CD4-positive, alpha-beta T cell (primary cell): ENCODE results near the gene CTSK. TPM values are rescaled to one million over a fixed set of nuclear protein-coding genes. Genes with fewer than 3 reads are reported as not detected.
"Not testable (repeated sequence)": the region's sequence is repeated elsewhere in the genome, so short reads cannot be mapped to it uniquely, and the experiment has no call there.

Experiments used
- ATAC-seq: fragments of 200-7000 bp; cut with Tn5 transposase; one replicate; pipeline ENCODE4 v1.10.0; 2022; ENCODE audit warnings: mild to moderate bottlenecking; ENCODE audit not compliant: poor library complexity
- CTCF ChIA-PET: fragments of 350-600 bp; sonication (Branson Sonifier 250); formaldehyde crosslinking; loops from one replicate; lab custom pipeline; 2021; ENCODE audit warnings: antibody characterized with exemption, inconsistent platforms; lab: Charles Lee
- POLR2A ChIA-PET: fragments of 350-600 bp; sonication (Branson Sonifier 250); formaldehyde crosslinking; loops from one replicate; lab custom pipeline; 2021; ENCODE audit warnings: antibody characterized with exemption, inconsistent platforms; lab: Charles Lee
- DNase-seq, 14 experiments: peaks; one replicate each; pipeline ENCODE4 v3.0.0-alpha.2; 2013 to 2020; ENCODE audit warnings: mixed read lengths in 2 of 14
- H3K27ac ChIP-seq, 2 donors: one replicate each; pipeline versions ENCODE4 v1.5.1 to v1.7.0; 2013; ENCODE audit warnings: low read length in 2 of 2, low read depth in 1 of 2, mild to moderate bottlenecking in 1 of 2
- H3K27me3 ChIP-seq, 2 experiments: 1 replicate in 1 of 2; 2 replicates in 1 of 2; pipeline versions ENCODE4 v1.6.1 to v1.7.0; 2013; ENCODE audit warnings: low read length in 2 of 2, control low read depth in 1 of 2, mild to moderate bottlenecking in 1 of 2, moderate library complexity in 1 of 2; ENCODE audit not compliant: insufficient read depth in 2 of 2, control insufficient read depth in 1 of 2
- H3K36me3 ChIP-seq: one replicate; pipeline ENCODE4 v1.6.1; 2013; ENCODE audit warnings: low read length, control low read depth; ENCODE audit not compliant: insufficient read depth
- H3K4me1 ChIP-seq: one replicate; pipeline ENCODE4 v1.6.1; 2013; ENCODE audit warnings: low read length, control low read depth; ENCODE audit not compliant: insufficient read depth
- H3K4me3 ChIP-seq: one replicate; pipeline ENCODE4 v1.5.1; 2013; ENCODE audit warnings: mild to moderate bottlenecking, low read length, moderate library complexity
- H3K9me3 ChIP-seq, 2 experiments: 1 replicate in 1 of 2; 2 replicates in 1 of 2; pipeline versions ENCODE4 v1.6.1 to v1.7.0; 2013; ENCODE audit warnings: low read length in 2 of 2, mild to moderate bottlenecking in 2 of 2, control low read depth in 1 of 2, moderate library complexity in 1 of 2; ENCODE audit not compliant: control insufficient read depth in 1 of 2, insufficient read depth in 1 of 2
- H3K27ac Mint-ChIP-seq: one replicate; pipeline ENCODE4 v1.8.0; 2020; ENCODE audit warnings: mixed read lengths
- H3K27me3 Mint-ChIP-seq: one replicate; pipeline ENCODE4 v1.8.0; 2021; ENCODE audit warnings: mixed read lengths
- H3K36me3 Mint-ChIP-seq: one replicate; pipeline ENCODE4 v1.8.0; 2021; ENCODE audit warnings: low read depth, mixed read lengths
- H3K4me1 Mint-ChIP-seq: one replicate; pipeline ENCODE4 v1.8.0; 2021; ENCODE audit warnings: low read depth, mixed read lengths
- H3K4me3 Mint-ChIP-seq: one replicate; pipeline ENCODE4 v1.8.0; 2020; ENCODE audit warnings: mild to moderate bottlenecking, mixed read lengths
- H3K9me3 Mint-ChIP-seq: one replicate; pipeline ENCODE4 v1.8.0; 2020; ENCODE audit warnings: mixed read lengths
- intact Hi-C, 2 experiments: fragments of 100-400 bp; cut with DNase I in 1 of 2; cut with micrococcal nuclease in 1 of 2; formaldehyde crosslinking; loops; one replicate each; pipeline versions ENCODE4 v1.15.1 to v1.9.0; 2023 to 2025; cut with DNase I, micrococcal nuclease
- total RNA-seq, 174 experiments: library from RNA in 2 of 174; stranded (reverse) in 2 of 174; gene quantifications; one replicate each; pipeline ENCODE4 v1.2.3 and lab custom pipeline; 2021 to 2026
- TF ChIP-seq, protein P1 (sequence below): fragments of 200-600 bp; IDR thresholded peaks from one replicate; pipeline ENCODE4 v1.8.0; 2022; ENCODE audit warnings: antibody characterized with exemption, mild to moderate bottlenecking

The CTSK gene
- total RNA-seq, 2 experiments from 2014 or later = 11.2 to 11.8 TPM

DNA sequence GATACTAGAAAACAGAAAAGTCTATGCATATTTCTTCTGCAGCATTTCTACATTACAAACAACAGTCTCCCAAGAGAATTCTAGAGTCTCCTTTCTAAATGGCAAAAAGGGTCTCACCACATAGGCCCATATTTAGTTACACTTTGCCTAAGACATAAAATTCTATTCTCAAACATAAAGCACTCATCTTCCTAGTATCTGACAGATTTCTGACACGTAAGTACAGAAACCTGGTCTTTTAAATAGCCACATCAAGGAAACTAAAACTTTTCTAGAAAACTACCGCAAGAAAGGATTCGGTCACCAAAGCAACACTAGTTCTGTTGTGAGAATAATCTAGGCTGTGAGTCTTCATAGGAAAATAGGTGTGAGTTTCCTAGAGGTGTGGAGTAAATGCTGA is 33.6 kb upstream of the CTSK start:
- H3K36me3 Mint-ChIP-seq = peaks cover 76% of the 10 kb centered on the region
- no peak overlapping the region for H3K4me3 ChIP-seq

DNA sequence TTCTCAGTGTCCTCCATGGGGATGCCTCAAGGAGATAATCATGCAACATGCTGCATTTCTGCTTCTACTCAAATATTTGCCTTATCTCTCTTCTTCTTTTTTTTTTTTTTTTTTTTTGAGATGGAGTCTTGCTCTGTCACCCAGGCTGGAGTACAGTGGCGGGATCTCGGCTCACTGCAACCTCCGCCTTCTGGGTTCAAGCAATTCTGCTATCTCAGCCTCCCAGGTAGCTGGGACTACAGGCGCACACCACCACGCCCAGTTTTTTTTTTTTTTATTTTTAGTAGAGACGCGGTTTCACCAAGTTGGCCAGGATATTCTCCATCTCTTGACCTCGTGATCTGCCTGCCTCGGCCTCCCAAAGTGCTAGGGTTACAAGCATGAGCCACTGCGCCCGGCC is 32.8 kb upstream of the CTSK start:
- H3K4me3 Mint-ChIP-seq, POLR2A ChIA-PET, ATAC-seq, DNase-seq, H3K9me3 Mint-ChIP-seq, H3K4me3 ChIP-seq, CTCF ChIA-PET, H3K27ac ChIP-seq, H3K4me1 ChIP-seq, H3K27me3 Mint-ChIP-seq, H3K9me3 ChIP-seq, H3K27ac Mint-ChIP-seq, H3K27me3 ChIP-seq: not testable (repeated sequence)
- H3K36me3 ChIP-seq = peaks cover 40% of the 10 kb centered on the region
- intact Hi-C loops = loop anchor here in 1 of 2 experiments (5.0 kb wide), 2 partner anchors 36 to 81 kb away; partner anchors contain the start of gene ARNT
- H3K36me3 Mint-ChIP-seq = peaks cover 76% of the 10 kb centered on the region
- peaks cover 29% of the 10 kb centered on the region for H3K4me1 Mint-ChIP-seq

More for the DNA sequence above, 33.6 kb upstream of the CTSK start:
- CTCF ChIA-PET = no interaction called here
- peaks cover 34% of the 10 kb centered on the region for H3K36me3 ChIP-seq
- Mint-ChIP-seq H3K9me3 (no peaks in the 10 kb centered on the region), H3K27me3 (no peaks in the 10 kb centered on the region), H3K4me1 (peaks cover 29% of the 10 kb centered on the region), H3K4me3 (no peak overlapping the region), H3K27ac (peak overlapping the region; percentile 77)
- POLR2A ChIA-PET = no interaction called here
- no peaks in the 10 kb centered on the region for H3K27me3 ChIP-seq
- TF ChIP-seq, protein P1, sequence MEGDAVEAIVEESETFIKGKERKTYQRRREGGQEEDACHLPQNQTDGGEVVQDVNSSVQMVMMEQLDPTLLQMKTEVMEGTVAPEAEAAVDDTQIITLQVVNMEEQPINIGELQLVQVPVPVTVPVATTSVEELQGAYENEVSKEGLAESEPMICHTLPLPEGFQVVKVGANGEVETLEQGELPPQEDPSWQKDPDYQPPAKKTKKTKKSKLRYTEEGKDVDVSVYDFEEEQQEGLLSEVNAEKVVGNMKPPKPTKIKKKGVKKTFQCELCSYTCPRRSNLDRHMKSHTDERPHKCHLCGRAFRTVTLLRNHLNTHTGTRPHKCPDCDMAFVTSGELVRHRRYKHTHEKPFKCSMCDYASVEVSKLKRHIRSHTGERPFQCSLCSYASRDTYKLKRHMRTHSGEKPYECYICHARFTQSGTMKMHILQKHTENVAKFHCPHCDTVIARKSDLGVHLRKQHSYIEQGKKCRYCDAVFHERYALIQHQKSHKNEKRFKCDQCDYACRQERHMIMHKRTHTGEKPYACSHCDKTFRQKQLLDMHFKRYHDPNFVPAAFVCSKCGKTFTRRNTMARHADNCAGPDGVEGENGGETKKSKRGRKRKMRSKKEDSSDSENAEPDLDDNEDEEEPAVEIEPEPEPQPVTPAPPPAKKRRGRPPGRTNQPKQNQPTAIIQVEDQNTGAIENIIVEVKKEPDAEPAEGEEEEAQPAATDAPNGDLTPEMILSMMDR = no peak
- peaks cover 8% of the 10 kb centered on the region for H3K4me1 ChIP-seq
- ATAC-seq = peak; percentile 87
- intact Hi-C loops = loop anchor here in 1 of 2 experiments (5.0 kb wide), 2 partner anchors 36 to 81 kb away; partner anchors contain the start of gene ARNT
- H3K27ac ChIP-seq = no peak overlapping the region
- DNase-seq = peak in 3 of 14 experiments; percentile 53 to 62 (median 56)
- H3K9me3 ChIP-seq = no peaks in the 10 kb centered on the region

DNA sequence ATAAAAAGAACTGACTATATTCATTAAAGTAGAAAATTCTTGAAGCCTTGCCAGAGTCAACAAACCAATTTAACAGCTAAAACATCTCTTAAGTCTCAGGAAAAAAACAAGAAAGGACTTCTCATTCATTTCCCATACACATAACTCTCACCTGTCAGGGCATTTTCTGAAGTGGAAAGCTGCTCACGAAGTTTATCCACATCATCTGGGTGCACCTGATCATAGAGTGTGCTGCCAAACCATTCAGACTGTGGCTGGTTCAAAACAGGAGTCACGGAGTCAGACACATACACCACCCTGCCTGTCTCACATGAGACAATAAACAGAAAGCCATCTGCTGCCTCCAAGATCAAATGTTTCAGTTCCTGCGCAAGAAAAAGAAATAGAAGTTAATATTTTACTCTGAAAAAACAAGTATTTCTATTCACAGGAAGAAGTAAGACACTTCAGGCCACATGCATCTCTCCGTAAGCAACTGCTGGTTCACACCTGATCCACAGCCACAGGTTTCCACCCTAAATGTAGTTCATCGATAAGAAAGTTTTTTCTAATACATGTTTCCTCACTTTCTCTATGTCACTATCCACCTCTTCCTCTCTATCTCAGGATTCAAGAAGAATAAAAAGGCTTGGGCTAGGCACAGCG is 28.2 kb upstream of the CTSK start:
- intact Hi-C loops = loop anchor here in 1 of 2 experiments (5.0 kb wide), 1 partner anchor 86 kb away; no protein-coding TSS in a partner anchor
- ChIA-PET POLR2A (no interaction called here), CTCF (no interaction called here)
- DNase-seq (no peak), ATAC-seq (no peak)
- H3K4me3 Mint-ChIP-seq = no peak overlapping the region
- H3K36me3 Mint-ChIP-seq = peaks cover 94% of the 10 kb centered on the region
- Histone ChIP-seq H3K9me3 (no peaks in the 10 kb centered on the region), H3K36me3 (peaks cover 71% of the 10 kb centered on the region), H3K4me1 (peaks cover 8% of the 10 kb centered on the region), H3K27me3 (no peaks in the 10 kb centered on the region), H3K4me3 (no peak overlapping the region), H3K27ac (no peak overlapping the region)
- H3K9me3 Mint-ChIP-seq = no peaks in the 10 kb centered on the region
- no peak overlapping the region for H3K27ac Mint-ChIP-seq
- no peaks in the 10 kb centered on the region for H3K27me3 Mint-ChIP-seq
- TF ChIP-seq, protein P1 = no peak
- H3K4me1 Mint-ChIP-seq = peaks cover 7% of the 10 kb centered on the region

DNA sequence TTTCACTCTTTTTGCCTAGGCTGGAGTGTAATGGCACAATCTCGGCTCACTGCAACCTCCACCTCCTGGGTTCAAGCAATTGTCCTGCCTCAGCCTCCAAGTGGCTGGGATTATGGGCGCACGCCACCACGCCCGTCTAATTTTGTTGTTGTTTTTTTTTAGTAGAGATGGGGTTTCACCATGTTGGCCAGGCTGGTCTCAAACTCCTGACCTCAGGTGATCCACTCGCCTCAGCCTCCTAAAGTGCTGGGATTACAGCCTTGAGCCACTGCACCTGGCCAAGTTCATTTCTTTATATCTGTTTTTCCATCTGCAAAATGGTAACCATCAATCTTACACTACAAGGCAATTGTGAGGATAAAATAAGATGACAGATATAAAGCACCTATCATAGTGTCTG is 25.9 kb upstream of the CTSK start:
- H3K4me3 Mint-ChIP-seq, H3K9me3 Mint-ChIP-seq, H3K4me3 ChIP-seq, H3K27ac Mint-ChIP-seq, POLR2A ChIA-PET, H3K27me3 ChIP-seq, H3K4me1 ChIP-seq, CTCF ChIA-PET, DNase-seq, H3K4me1 Mint-ChIP-seq, intact Hi-C loops, H3K9me3 ChIP-seq, ATAC-seq, H3K27ac ChIP-seq, H3K27me3 Mint-ChIP-seq: not testable (repeated sequence)
- peaks cover 81% of the 10 kb centered on the region for H3K36me3 ChIP-seq
- peaks cover 95% of the 10 kb centered on the region for H3K36me3 Mint-ChIP-seq
